ENCODE measurements around the gene CD63.
A peak's percentile ranks its signal among the peaks of the same experiment; 100 is the strongest.

Gene CD63

DNA sequence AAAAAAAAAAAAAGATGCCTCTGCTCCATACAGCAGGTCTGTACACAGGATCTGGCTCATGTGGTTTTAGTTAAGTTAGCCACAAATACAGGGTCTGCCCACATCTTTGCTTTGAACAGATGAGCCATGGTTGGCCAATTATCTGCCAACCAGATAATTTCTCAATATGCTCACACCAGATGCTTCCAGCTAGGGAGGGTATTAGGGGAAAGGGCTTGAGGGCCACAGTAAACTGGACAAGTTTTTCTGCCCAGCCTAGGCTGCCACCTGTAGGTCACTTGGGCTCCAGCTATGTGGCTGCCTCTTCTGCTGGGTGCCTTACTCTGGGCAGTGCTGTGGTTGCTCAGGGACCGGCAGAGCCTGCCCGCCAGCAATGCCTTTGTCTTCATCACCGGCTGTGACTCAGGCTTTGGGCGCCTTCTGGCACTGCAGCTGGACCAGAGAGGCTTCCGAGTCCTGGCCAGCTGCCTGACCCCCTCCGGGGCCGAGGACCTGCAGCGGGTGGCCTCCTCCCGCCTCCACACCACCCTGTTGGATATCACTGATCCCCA lies 7.8 kb downstream of the CD63 start:
- DNase-seq (ENCODE audit: low read depth) = no peak

DNA sequence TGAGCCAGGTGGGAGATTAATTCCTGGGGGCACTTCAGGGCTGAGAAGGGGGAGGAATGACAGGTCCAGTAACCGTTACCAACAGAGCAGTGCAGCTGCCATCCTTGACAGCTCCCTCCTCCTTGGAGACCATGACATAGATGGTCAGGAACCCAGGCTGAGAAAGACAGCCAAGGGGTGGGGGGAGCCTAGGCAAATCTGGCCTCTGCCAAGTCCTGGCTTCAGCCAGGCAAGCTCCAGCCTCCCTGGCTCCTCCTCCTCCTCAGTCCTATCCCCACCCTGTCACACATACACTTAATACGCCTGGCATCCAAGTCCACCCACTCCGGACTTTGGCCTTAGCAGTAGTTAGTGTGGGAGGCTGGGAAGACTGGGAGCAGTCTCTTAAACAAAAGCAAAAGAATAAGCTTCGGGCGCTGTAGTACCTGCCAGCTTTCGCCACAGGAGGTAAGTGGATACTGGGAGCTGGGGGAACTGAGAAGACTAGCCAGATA lies 8.7 kb downstream of the CD63 start, which contains the start of gene RDH5:
Gene RDH5, plus strand, starts transcription at position 323 of the 494 bp plus-strand sequence. CDS start 792 bp downstream, outside the sequence.
- no peak for DNase-seq (ENCODE audit: low read depth)

DNA sequence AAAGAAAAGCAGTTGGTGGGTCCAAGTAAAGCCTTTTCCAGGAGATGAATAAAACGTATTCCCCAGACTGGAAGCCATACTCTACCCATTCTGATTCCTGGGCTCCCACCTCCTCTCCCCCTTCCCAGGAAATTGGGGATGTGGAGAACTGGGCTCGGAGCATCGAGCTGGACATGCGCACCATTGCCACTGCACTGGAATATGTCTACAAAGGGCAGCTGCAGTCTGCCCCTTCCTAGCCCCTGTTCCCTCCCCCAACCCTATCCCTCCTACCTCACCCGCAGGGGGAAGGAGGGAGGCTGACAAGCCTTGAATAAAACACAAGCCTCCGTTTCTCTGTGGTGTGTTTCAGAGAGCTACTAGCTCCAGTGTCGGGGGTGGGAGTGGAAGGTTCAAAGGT lies 9.4 kb downstream of the CD63 start:
- no peak for DNase-seq (ENCODE audit: low read depth)

DNA sequence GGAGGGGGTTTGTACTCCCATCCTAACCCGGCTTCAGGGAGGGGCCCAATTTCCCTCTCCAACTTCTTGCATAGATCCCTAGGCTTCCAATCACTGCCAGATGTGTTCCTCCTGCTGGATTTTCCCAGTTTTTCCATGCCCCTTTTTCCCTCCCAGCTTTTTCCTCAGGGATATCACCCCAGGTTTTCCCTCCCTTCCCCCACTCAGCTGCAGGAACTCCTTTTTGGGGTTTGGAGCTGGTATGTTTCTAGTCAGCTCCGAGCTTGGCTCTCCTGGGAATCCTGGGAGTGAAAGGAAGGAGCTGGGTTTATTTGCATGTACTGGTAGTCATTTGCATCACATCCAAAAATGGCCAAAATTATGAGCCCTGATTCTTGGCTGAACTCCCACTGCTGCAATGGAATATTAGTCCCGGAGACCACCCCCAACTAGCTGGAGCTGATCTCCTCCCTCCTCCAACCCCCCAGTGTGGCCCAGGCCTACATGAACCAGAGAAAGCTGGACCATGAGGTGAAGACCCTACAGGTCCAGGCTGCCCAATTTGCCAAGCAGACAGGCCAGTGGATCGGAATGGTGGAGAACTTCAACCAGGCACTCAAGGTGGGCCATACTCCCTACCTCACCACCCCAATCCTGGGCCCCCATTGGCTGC lies 10.1 kb downstream of the CD63 start:
- no peak for DNase-seq (ENCODE audit: low read depth)

DNA sequence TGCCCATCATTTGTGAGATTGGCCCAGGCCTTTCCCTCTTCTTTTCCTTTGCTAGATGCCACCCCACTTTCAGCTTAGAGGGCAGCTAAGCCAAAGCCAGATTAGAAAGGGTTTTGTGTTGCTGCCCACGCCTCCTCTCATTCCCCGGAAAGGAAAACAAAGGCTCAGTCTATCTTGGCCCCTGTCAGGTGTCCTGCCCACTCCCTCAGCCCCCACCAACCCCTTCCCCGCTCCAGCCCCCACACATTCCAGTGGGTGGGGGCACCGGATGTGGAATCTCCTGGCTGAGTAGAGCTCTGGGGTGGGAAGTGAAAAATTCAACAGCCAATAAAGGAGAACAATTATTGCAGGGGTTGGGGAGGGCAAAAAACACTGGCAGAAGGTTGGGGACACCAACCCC lies 10.8 kb downstream of the CD63 start:
- DNase-seq (ENCODE audit: low read depth) = no peak

DNA sequence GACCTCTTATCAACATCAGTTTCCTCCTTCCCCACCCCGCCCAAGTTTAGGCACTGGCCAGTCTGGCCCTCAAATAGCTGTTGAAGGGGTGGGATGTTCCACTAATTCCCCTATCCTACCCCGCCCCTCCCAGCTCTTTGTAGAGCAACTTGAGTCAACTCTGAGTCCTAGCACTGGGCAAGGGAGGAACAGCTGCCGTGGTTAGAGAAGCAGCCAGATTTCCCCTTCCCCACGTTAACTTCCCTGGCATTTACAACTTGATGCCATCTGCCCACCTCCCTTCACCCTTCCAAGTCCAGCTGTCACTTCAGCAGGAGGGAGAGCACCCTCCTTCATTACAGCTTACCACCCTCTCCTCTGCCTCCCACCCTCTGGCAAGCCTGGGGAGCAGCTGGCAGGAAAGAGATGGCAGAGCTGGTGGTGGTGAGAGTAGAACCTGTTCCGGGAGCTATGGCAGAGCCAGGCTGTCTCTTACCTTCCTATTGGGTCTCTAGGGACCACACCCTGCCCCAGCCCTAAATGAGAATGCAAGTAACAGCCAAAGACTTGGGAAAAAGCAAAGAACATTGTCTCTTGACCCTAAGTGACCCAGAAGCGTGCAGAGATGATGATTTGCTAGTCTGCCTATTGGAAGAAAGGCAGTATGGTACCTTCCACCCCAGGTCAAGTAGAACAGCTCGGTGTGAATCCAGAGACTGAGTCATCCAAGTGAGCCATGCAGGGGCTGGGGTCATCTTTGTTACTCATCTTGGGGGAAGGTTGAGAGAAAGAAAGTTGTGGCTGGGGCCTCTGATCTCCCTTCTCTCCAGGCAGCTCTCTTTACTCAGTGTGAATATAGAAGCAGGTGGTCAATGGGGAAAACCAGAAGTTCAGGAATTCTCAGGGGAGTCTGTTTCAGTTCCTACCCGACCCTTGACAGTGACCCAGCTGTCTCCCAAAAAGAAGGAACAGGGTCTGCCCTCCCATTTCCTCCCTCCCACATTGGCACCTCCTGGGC lies 11.5 kb downstream of the CD63 start:
- DNase-seq (ENCODE audit: low read depth) = no peak

DNA sequence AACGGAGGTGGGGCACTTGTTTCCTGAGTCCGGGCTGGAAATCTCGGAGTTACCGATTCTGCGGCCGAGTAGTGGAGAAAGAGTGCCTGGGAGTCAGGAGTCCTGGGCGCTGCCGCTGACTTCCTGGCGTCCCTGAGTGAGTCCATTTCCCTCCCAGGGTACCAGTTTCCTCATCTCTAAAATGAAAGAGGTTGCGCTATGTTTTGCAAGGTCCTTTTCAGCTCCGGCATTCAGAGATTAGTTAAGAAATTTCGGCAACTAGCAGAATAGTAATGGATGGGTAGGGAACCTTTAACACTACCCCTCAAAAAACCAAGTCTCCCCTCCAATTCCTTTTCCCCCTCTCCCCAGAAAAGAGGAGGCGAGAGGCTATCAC lies 12.2 kb downstream of the CD63 start:
- no peak for DNase-seq (ENCODE audit: low read depth)

DNA sequence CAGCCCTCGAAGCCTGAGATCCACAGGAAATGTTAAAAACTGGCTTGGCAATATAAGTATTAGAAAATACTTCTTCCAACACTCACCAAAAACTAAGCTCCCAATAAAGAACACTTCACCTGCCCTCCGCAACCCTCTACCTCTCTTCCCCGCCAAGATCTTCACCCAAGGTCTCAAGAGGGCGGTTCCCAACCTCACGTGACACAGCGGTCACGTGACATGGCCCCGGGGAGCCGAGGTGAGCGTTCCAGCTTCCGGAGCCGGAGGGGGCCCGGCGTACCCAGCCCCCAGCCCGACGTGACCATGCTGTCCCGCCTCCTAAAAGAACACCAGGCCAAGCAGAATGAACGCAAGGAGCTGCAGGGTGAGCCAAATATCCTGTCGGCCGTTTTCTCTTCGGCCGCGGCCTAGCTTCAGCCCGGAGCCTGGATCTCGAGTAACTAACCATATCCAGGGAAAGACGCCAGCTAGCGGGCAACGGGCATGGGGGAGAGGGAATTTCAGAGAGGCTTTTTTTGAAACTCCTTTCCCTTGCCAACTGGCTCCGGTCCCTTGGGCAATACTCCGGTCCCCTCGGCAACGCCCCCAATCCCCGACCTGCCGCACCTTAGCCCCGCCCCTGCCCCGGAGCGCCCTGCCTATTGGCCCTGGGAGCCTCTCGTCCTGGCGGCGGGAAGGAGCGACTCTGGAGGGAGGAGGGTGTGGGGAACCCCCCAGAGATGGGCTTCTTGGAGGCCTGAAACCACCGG lies 12.8 kb downstream of the CD63 start, which contains the start of gene BLOC1S1:
Gene BLOC1S1, plus strand, starts transcription at position 214 of the 749 bp plus-strand sequence. Its CDS starts 6 bp downstream, at position 220.
- peak; percentile 86 for DNase-seq (ENCODE audit: low read depth)

DNA sequence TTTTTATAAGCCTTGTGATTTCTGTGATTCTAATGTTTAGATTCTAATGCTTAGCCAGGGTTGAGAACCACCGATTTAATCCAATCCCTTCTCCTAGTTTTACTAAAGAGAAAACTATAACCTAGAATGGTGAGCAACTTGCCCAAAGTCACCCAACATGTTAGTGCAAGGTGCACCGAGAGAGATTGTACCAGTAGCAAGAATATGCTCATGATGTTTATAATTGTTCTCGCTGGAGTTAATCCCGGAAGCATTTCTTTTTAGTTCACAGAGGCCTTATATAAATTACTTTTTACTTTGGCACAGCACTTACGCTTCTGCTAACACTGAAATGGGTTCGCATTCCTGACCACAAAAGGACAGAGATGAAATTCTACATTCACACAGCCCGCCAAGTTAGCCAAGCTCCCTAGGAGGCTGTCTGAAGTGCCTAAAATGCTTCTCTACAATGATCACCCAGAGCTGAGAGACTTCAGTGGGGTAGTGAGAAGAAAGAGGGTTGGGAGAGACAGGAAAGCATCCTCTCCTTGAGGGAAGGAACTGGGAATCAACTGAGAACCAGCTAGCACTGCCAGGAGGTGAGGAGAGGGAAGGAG lies 13.5 kb downstream of the CD63 start:
- no peak for DNase-seq (ENCODE audit: low read depth)

DNA sequence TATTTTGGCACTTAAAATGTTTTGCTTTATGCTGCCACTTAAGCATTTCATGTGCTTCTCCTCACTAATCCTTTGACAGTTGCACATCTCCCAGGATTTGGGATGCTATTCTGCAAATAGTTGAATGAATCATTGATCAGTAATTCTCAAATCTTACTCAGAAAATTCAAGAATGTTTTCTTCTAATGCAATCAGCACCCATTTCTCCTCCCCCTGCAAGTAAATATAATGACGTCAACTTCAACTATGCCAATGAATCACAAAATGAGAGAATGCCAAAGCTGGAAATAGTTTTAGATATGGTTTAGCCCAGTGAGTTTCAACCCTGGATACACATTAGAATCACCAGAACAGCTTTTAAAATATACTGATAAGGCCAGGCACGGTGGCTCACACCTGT lies 15.1 kb downstream of the CD63 start:
- no peak for DNase-seq (ENCODE audit: low read depth)

DNA sequence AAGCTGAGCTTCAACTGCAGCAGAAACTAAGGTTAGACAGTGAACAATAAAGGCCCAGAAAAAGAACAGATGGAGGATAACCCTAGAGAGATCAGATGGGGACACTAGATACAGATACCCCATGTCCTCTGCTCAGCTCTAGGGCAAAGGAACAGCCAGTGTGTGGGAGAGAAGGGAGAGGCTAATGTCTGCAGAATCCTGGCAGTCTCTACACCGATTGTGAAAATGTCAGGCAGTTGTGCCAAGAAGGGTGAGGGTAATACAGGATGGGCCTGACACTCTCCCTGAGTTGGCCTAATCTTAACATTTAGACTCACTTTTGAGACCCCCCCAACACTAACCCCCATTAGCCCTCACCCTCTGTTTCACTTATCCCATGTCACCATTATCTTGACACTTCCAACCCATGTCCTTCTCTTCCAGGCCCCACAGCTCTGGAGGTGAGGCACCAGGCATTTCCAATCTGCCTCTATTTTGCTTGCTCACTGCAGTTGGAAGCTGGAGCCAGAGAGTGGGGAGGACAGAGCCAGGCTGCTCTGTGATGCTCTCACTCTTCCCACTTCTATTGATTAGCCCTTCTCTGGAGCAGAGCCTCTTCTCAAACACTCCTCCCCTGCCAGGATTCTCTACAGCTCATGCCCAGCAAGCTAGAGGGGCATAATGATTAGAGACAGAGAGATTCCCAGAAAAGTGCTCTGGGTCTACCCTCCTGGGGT lies 16.0 kb downstream of the CD63 start:
- no peak for DNase-seq (ENCODE audit: low read depth)

DNA sequence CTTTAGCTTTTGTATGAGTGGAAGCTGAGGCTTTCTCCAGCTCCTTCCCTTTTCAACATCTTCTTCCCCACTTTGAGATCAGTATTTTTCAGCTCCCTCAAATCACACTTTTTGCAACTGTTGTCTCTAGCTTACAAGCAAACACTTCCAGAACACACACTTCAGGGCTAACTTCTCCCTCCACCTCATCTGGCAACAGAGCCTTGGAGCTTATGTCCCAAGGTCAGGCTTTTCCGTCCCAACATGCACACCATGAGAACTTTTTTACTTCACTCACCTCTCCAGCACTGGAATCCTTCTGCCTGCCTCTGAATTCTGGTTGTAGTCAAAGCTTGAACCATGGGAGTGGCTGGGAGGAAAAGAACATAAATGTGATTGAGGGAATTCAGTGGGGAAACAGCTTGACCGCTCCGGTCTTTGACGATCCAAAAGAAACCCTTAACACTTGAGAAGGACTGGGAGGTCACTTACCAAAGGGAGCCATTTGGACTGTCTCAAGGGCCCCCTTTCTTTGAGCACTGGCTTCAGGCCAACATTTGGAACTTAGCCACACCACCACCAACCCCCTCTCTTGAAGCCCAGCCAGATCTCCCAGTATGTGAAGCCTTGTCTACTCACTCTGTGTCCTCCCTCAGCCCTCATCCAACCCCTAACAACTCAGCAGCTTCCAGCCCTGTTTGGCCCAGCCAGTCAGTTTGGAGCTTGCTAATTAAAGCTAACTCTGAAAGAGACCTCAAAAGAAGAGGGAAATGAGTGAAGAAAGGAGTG lies 16.8 kb downstream of the CD63 start:
- DNase-seq (ENCODE audit: low read depth) = no peak

DNA sequence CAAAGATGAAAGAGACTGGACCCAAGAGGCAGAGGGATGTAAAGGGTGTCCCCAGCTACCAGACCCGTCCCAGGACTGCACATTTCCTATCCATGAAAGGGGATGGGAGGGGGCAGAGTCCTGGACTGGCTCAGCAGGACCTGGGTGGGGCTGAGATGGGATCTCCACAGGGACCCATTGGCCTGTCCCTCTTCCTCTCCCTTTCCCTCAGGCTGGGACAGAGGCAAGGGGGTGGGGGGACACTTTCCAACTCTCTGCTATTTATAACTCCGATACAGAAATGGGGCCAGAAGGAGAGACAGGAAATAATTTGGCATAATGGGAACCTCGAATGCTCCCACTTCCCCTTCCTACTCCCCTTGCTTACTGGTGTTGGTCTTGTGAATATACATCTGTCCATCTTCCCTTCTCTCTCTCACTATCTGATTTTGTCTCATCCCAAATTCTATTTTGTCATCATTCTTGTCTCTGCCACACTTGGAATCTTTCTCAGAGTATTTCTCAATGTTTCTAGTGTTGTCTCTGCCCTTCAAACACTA lies 20.0 kb downstream of the CD63 start:
- no peak for DNase-seq (ENCODE audit: low read depth)

DNA sequence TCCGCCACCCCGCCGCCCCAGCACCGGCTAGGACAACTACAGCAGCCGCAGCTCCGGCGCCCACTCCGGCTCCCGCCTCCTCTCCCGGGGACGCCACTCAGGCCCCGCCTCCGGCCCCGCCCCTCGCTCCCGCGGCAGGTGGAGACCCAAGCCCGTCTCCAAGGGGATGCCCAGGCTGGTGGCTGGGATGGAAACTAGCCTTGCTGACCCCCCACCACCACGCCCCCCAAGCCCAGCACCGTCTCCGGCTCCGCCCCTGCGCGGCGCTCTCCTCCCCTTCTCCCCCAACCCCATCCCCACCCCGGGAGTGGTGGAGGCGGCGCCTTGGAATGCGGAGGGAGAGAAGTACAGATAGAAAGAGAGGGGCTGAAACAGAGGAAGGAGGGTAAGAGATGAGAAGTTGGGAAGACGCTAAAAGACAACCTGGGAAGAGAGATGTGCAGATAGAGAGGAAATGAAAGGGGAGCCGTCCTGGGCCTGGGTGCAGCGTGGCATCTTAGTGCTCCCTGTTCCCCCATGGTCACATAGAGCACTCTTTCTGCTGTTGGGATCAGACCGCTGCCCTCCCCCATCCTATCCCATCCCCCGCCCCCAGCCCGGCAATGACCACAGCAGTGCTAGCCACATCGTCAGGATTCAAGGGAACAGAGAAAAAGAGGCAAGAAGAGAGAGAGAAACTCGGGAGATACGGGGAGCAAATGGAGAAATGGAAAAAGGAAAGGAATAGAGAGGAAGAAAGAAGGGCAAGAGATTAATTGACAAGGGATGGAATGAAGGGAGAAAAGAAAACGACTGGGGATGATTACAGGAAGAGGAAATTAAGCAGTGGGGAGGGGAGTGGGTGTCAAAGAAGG lies 20.7 kb downstream of the CD63 start, which contains the start of gene ITGA7:
Gene ITGA7, minus strand, starts transcription at position 64 of the 854 bp plus-strand sequence. CDS start 222 bp downstream, outside the sequence.
- DNase-seq (ENCODE audit: low read depth) = peak; percentile 42

DNA sequence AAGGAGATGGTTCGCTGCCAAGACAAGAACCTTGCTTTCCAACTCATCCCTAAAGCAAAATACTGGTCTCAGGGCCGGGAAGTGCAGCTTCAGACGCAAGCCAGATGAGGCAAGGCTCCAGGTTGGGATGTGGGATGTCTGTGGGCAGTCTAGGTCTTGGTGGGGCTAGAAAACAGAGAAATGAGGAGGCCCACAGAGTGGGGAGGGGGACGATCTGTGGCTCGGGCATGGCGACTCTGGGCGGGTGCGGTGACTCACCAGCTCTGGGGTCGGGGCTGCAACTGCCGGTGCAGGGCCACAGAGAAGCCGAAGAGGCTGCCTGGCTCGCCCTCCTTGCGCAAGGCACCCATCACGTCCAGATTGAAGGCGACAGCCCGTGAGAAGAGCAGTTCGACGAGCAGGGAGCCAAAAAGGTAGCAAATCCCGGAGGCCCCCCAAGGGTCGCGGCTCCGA lies 21.6 kb downstream of the CD63 start:
- no peak for DNase-seq (ENCODE audit: low read depth)

DNA sequence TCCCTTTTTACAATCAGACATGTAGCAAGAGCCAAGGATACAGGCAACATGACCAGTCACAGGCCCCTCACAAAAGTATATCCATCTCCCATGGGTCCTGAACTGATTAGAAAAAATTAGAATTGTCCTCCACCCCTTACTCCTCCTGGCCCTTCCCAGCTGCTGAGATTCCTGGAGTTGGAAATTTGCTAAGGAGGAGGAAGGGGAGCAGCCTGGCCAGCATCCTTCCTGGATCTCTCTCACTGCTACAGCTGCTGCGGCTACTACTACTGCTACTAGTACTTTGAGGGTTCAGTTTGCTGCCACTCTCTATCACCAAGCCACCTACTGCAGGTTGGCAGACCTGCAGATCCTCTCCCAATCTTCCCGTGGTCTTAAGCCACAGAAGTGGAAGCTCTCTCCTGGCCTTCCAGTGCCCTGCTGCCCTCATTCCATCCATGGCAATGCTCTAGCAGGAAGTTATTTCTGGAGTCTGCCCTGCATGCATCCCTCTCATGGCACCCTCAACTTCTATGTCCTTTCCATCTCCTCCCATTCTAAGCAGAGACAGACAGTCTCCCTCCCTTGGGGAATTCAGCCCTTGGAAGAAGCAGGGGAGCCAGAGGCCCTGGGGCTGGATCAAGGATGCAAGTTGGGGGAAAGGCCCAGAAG lies 22.1 kb downstream of the CD63 start:
- no peak for DNase-seq (ENCODE audit: low read depth)

DNA sequence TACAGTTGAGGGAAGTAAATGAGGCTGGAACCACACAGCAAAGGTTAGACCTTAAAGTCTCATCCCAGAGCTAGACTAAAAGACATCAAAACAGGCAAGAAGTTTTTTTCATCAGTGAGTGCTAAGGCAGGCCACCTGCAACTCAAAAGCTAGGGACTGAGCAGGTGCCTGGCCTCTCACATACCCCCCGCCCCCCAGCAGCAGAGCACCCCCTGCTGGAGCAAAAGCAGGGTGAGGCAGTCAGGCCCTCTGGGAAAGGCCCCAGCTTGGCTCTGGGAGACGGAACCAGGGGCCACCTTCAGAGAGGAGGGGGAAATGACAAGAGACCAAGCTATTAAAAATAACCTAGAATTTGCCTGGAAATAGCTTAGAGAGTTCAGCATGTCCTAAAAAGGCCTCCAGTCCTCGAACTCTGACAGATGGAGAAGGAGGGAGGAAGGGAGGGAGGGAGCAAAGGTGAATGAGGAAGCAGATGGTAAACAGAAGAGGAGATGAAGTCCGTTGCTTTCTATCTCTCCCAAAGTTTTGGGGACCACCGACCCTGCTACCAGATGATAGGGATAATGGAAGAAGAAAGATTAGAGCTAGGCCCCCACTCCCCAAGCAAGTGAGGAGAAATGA lies 22.9 kb downstream of the CD63 start:
- no peak for DNase-seq (ENCODE audit: low read depth)

All from activated T-helper 1 cell treated with Interleukin-2 at 50 U/mL for 16 hours (primary cell).